ENCODE measurements around the gene RUNX2. TPM values are rescaled to one million over a fixed set of nuclear protein-coding genes. Genes with fewer than 3 reads are reported as not detected.

Gene RUNX2
- total and polyA plus RNA-seq, 9 of the 15 experiments (the other 6 are each of a cell fraction or from before 2014, with no cell fraction given), result 0.29 to 1.00 (median 0.43) TPM

GRCh38 chr6:45655745-45656476, 327.8 kb downstream of the RUNX2 start (continued):
- TF ChIP-seq NFE2 (IDR thresholded peaks at IDR 0.05; ENCODE audit: low read depth), result no peak

GRCh38 chr6:45657226-45657625, 329.1 kb downstream of the RUNX2 start:
- Histone ChIP-seq H3K9me3 (replicated peaks; ENCODE audit: control insufficient read depth, insufficient read depth, low read depth, low read length) (no peaks in the 10 kb centered on the region), H3K79me2 (ENCODE audit: control insufficient read depth, insufficient read depth, low read length) (no peaks in the 10 kb centered on the region), H3K27me3 (ENCODE audit: control insufficient read depth in 2 of 2, insufficient read depth in 2 of 2, low read length in 2 of 2) (peaks cover 4 to 21% of the 10 kb centered on the region in 2 experiments), H3K9ac (ENCODE audit: insufficient read depth in 1 of 2, low read depth in 2 of 2, low read length in 2 of 2) (no peak overlapping the region), H2AFZ (ENCODE audit: low read depth, low read length) (no peak overlapping the region), H3K4me3 (no peak overlapping the region), H3K4me2 (ENCODE audit: insufficient read depth, low read length) (no peak overlapping the region), H4K20me1 (replicated peaks; ENCODE audit: control insufficient read depth, insufficient read depth, low read length) (no peaks in the 10 kb centered on the region), H3K36me3 (ENCODE audit: control insufficient read depth, insufficient read depth, low read length) (no peaks in the 10 kb centered on the region), H3K4me1 (replicated peaks in 1 of 2; ENCODE audit: control insufficient read depth in 2 of 2, insufficient read depth in 2 of 2, low read length in 2 of 2) (no peaks in the 10 kb centered on the region), H3K27ac (ENCODE audit: extremely low read depth, low read depth, low read length) (no peak overlapping the region), H3K9me1 (ENCODE audit: control insufficient read depth, insufficient read depth, low read length) (no peaks in the 10 kb centered on the region)
- POLR2A ChIA-PET, result no interaction called here
- in situ Hi-C loops (cut with MboI), result no loop called here
- no TSS peak for BruUV-seq (replicated peaks)
- TF ChIP-seq CBX1 (IDR thresholded peaks at IDR 0.05; ENCODE audit: low read depth), result no peak
- CTCF ChIA-PET (ENCODE audit: low intra/inter-chr PET ratio), result no interaction called here
- DNase-seq (ENCODE audit: extremely low read depth in 1 of 4, low spot score in 3 of 4) (no peak), ATAC-seq (no peak), FAIRE-seq (no peak)
- intact Hi-C loops (cut with micrococcal nuclease), result no loop called here

GRCh38 chr6:45658400-45658799, 330.3 kb downstream of the RUNX2 start:
- Histone ChIP-seq H3K4me3 (no peak overlapping the region), H2AFZ (ENCODE audit: low read depth, low read length) (no peak overlapping the region), H4K20me1 (replicated peaks; ENCODE audit: control insufficient read depth, insufficient read depth, low read length) (no peaks in the 10 kb centered on the region), H3K4me2 (ENCODE audit: insufficient read depth, low read length) (no peak overlapping the region), H3K36me3 (ENCODE audit: control insufficient read depth, insufficient read depth, low read length) (no peaks in the 10 kb centered on the region), H3K79me2 (ENCODE audit: control insufficient read depth, insufficient read depth, low read length) (no peaks in the 10 kb centered on the region), H3K9me1 (ENCODE audit: control insufficient read depth, insufficient read depth, low read length) (no peaks in the 10 kb centered on the region), H3K9me3 (replicated peaks; ENCODE audit: control insufficient read depth, insufficient read depth, low read depth, low read length) (no peaks in the 10 kb centered on the region), H3K27me3 (ENCODE audit: control insufficient read depth in 2 of 2, insufficient read depth in 2 of 2, low read length in 2 of 2) (peaks cover 14 to 29% of the 10 kb centered on the region in 2 experiments), H3K9ac (ENCODE audit: insufficient read depth in 1 of 2, low read depth in 2 of 2, low read length in 2 of 2) (no peak overlapping the region), H3K27ac (ENCODE audit: extremely low read depth, low read depth, low read length) (no peak overlapping the region), H3K4me1 (replicated peaks in 1 of 2; ENCODE audit: control insufficient read depth in 2 of 2, insufficient read depth in 2 of 2, low read length in 2 of 2) (peaks cover 0 to 4% of the 10 kb centered on the region in 2 experiments; a peak in 1 of 5 replicates)
- WGBS (ENCODE audit: insufficient coverage, low coverage, missing lambda C conversion rate), result 0% methylated on average over 1 of the region's 1 CpG
- ChIA-PET POLR2A (interaction anchor here (1.2 kb wide), 1 partner anchor 8 kb away, joined by 3 read pairs; no protein-coding TSS in a partner anchor), CTCF (ENCODE audit: low intra/inter-chr PET ratio) (no interaction called here)
- TF ChIP-seq PATZ1 (CRISPR knock-in tag; IDR thresholded peaks at IDR 0.05; ENCODE audit: borderline replicate concordance) (no peak), ZSCAN29 (IDR thresholded peaks at IDR 0.05) (no peak), HEY1 (CRISPR knock-in tag; IDR thresholded peaks at IDR 0.05; ENCODE audit: borderline replicate concordance) (no peak), MYNN (IDR thresholded peaks at IDR 0.05) (no peak), MYNN (CRISPR knock-in tag; IDR thresholded peaks at IDR 0.05) (no peak)
- in situ Hi-C loops (cut with MboI) (no loop called here), intact Hi-C loops (cut with micrococcal nuclease) (no loop called here)
- no peak for ATAC-seq
- DNase-seq (ENCODE audit: extremely low read depth in 1 of 4, low spot score in 3 of 4), result no peak
- BruUV-seq (replicated peaks), result no TSS peak
- FAIRE-seq, result no peak

Data from K562 (cell line).